ENCODE results near the gene ABCB9. TPM values are rescaled to one million over a fixed set of nuclear protein-coding genes. Genes with fewer than 3 reads are reported as not detected.

The ABCB9 gene
- total RNA-seq, 1 experiment from 2014 or later: 4.6 TPM

- Histone ChIP-seq H4K20me1 (ENCODE audit: control insufficient read depth, insufficient read depth, insufficient read length) (peaks cover 2% of the 10 kb centered on the region), H3K56ac (ENCODE audit: insufficient read length, low read depth, low read length) (no peak overlapping the region), H3K23me2 (ENCODE audit: insufficient read length, low read depth, low read length, poor library complexity, severe bottlenecking) (no peaks in the 10 kb centered on the region), H3K79me1 (ENCODE audit: insufficient read depth, low read depth, low read length, poor library complexity, severe bottlenecking) (no peaks in the 10 kb centered on the region), H3K14ac (ENCODE audit: insufficient read depth, low read length) (no peak overlapping the region), H2AFZ (ENCODE audit: low read length) (no peak overlapping the region), H3K9me3 (ENCODE audit: control insufficient read depth, low read depth, low read length) (no peaks in the 10 kb centered on the region), H4K91ac (ENCODE audit: insufficient read length, low read depth, low read length) (no peak overlapping the region), H3K9ac (ENCODE audit: extremely low read depth, insufficient read length, low read length) (no peak overlapping the region), H3K79me2 (ENCODE audit: insufficient read depth, low read length) (no peaks in the 10 kb centered on the region), H2BK15ac (ENCODE audit: low read depth, low read length) (no peak overlapping the region), H2BK12ac (ENCODE audit: insufficient read length, low read depth, low read length) (no peak overlapping the region), H3K4ac (ENCODE audit: low read depth, low read length) (no peak overlapping the region), H2BK20ac (ENCODE audit: low read depth, low read length, poor library complexity, severe bottlenecking) (no peak overlapping the region), H3T11ph (ENCODE audit: low read length) (no peak overlapping the region), H3K27ac (ENCODE audit: insufficient read length, low read depth, low read length) (no peak overlapping the region), H2BK120ac (ENCODE audit: low read depth, low read length, poor library complexity, severe bottlenecking) (no peak overlapping the region), H3K23ac (ENCODE audit: insufficient read length, low read depth, low read length) (no peak overlapping the region), H3K4me1 (ENCODE audit: insufficient read depth, low read length) (no peaks in the 10 kb centered on the region), H2AK5ac (ENCODE audit: insufficient read length, low read length) (no peak overlapping the region), H4K5ac (ENCODE audit: insufficient read length, low read depth, low read length) (no peak overlapping the region), H3K18ac (ENCODE audit: insufficient read length, low read depth, low read length) (no peak overlapping the region), H4K8ac (replicated peaks; ENCODE audit: insufficient read length, low read depth, low read length) (no peak overlapping the region), H3K27me3 (ENCODE audit: insufficient read depth, low read length) (no peaks in the 10 kb centered on the region), H2BK5ac (ENCODE audit: insufficient read length, low read length) (no peak overlapping the region), H3K4me2 (ENCODE audit: insufficient read depth, insufficient read length, low read length) (no peak overlapping the region)
- TF ChIP-seq CTCF (conservative IDR thresholded peaks at IDR 0.05): no peak
- no peak for DNase-seq
- no peaks in the 10 kb centered on the region for H3K36me3 Mint-ChIP-seq (ENCODE audit: insufficient read depth in 1 of 3, low read depth in 3 of 3)
- H3K27ac Mint-ChIP-seq: no peak overlapping the region
- H3K9me3 Mint-ChIP-seq: no peaks in the 10 kb centered on the region
- H3K4me1 Mint-ChIP-seq: peaks cover 0 to 14% of the 10 kb centered on the region in 2 experiments; a peak in 2 of 4 replicates
- WGBS (ENCODE audit: extremely low coverage, insufficient read length, low lambda C conversion rate): no CpG with 5 or more reads among the region's 13 CpGs
- no peak overlapping the region for H3K4me3 Mint-ChIP-seq
- H3K27me3 Mint-ChIP-seq (ENCODE audit: low read depth): peaks cover 55% of the 10 kb centered on the region
Measured at GRCh38 chr12:122943196-122943595, 23.1 kb downstream of the ABCB9 start.
